Spinal cord (tissue), 10 donors: ENCODE measurements around the gene ADGRF3. TPM values are rescaled to one million over a fixed set of nuclear protein-coding genes. Genes with fewer than 3 reads are reported as not detected.
"Not testable (repeated sequence)": the region's sequence is repeated elsewhere in the genome, so short reads cannot be mapped to it uniquely, and the experiment has no call there.

Experiments used
- DNase-seq, 6 donors: peaks; one replicate each; pipeline versions ENCODE4 v3.0.0 to v3.0.0-alpha.2; 2013 to 2015; ENCODE audit warnings: low spot score in 6 of 6, low read depth in 4 of 6
- H3K27ac ChIP-seq: one replicate; pipeline ENCODE4 v1.5.1; 2013; ENCODE audit warnings: low read depth, low read length, control low read depth
- H3K27me3 ChIP-seq: one replicate; pipeline ENCODE4 v1.6.1; 2013; ENCODE audit warnings: low read length; ENCODE audit not compliant: control insufficient read depth, insufficient read depth
- H3K36me3 ChIP-seq: one replicate; pipeline ENCODE4 v1.6.1; 2013; ENCODE audit warnings: low read length; ENCODE audit not compliant: control insufficient read depth, insufficient read depth
- H3K4me1 ChIP-seq: one replicate; pipeline ENCODE4 v1.6.1; 2013; ENCODE audit warnings: low read length; ENCODE audit not compliant: control insufficient read depth, insufficient read depth
- H3K4me3 ChIP-seq: one replicate; pipeline ENCODE4 v1.5.1; 2013; ENCODE audit warnings: low read depth, low read length, control low read depth
- H3K9me3 ChIP-seq: one replicate; pipeline ENCODE4 v1.6.1; 2013; ENCODE audit warnings: low read length; ENCODE audit not compliant: control insufficient read depth, insufficient read depth
- WGBS: methylation state at CpG from one replicate; pipeline ENCODE4 v1.1.5; 2013; ENCODE audit warnings: missing lambda C conversion rate; ENCODE audit not compliant: insufficient coverage; 5-methylcytosine and 5-hydroxymethylcytosine counted together
- polyA plus RNA-seq, 2 donors: library from polyadenylated mRNA; unstranded; fragments of 120-200 nt; gene quantifications; one replicate each; pipeline ENCODE4 v1.2.1, GENCODE V29; 2013; ENCODE audit not compliant: insufficient read length in 2 of 2
- total RNA-seq, 2 donors: library from RNA; depleted of rRNA in 1 of 2; stranded (reverse); fragments of 120-200 nt in 1 of 2; fragments of >200 nt in 1 of 2; gene quantifications; one replicate each; pipeline versions ENCODE4 v1.2.3 to v1.2.4, GENCODE V29; 2013 to 2014
- donor health status: healthy.

The ADGRF3 gene
- total and polyA plus RNA-seq, 4 donors = 0.10 to 0.72 (median 0.35) TPM

DNA sequence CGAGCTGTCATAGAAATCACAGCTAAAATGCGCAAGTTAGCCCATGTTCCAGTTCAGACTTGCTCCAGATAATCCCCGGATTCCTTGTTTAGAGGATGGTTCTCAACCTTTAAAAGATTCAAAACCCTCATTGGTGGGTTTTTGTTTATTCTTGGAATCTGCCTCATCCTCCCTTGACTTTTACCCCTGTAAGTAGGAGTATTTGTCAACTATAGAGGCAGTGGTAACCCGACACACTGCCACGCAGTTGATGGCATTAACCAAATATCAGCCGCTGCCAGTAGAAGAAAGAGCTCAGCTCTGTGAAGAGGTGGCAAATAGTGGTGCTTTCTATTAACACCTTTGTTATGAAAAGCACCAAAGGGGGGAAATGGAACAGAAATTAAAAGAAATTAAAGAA lies 41.0 kb downstream of the ADGRF3 start:
- H3K27ac ChIP-seq = no peak overlapping the region
- peaks cover 2% of the 10 kb centered on the region for H3K4me1 ChIP-seq
- no peaks in the 10 kb centered on the region for H3K27me3 ChIP-seq
- H3K4me3 ChIP-seq = no peak overlapping the region
- H3K9me3 ChIP-seq = no peaks in the 10 kb centered on the region
- DNase-seq = no peak
- no CpG with 5 or more reads among the region's 6 CpGs for WGBS
- H3K36me3 ChIP-seq = no peaks in the 10 kb centered on the region

GRCh38 chr2:26305094-26305493 lies 41.5 kb downstream of the ADGRF3 start:
- H3K4me3 ChIP-seq, H3K9me3 ChIP-seq, DNase-seq, H3K27me3 ChIP-seq, H3K27ac ChIP-seq, H3K36me3 ChIP-seq, H3K4me1 ChIP-seq: not testable (repeated sequence)
- WGBS = no CpG with 5 or more reads among the region's 7 CpGs

GRCh38 chr2:26302846-26303245 lies 43.7 kb downstream of the ADGRF3 start:
- WGBS = 82% methylated on average over 6 of the region's 6 CpGs
- Histone ChIP-seq H3K36me3 (no peaks in the 10 kb centered on the region), H3K27ac (no peak overlapping the region), H3K4me1 (peaks cover 16% of the 10 kb centered on the region), H3K27me3 (peaks cover 3% of the 10 kb centered on the region), H3K9me3 (no peaks in the 10 kb centered on the region), H3K4me3 (no peak overlapping the region)
- no peak for DNase-seq

- H3K36me3 ChIP-seq = no peaks in the 10 kb centered on the region
- H3K9me3 ChIP-seq = no peaks in the 10 kb centered on the region
- peaks cover 3% of the 10 kb centered on the region for H3K27me3 ChIP-seq
- H3K4me1 ChIP-seq = peaks cover 16% of the 10 kb centered on the region
- H3K27ac ChIP-seq = peak overlapping the region; percentile 86
- WGBS = 22% methylated on average over 18 of the region's 22 CpGs
- H3K4me3 ChIP-seq = peak overlapping the region; percentile 69
- peak in 5 of 6 donors; percentile 5 to 46 (median 28) for DNase-seq
Measured at GRCh38 chr2:26300234-26300925, 46.2 kb downstream of the ADGRF3 start.

- DNase-seq = peak in 5 of 6 donors; percentile 15 to 66 (median 38)
Measured at GRCh38 chr2:26299471-26300101, 47.0 kb downstream of the ADGRF3 start.

GRCh38 chr2:26298638-26299393 lies 47.8 kb downstream of the ADGRF3 start:
- WGBS = 10% methylated on average over 30 of the region's 30 CpGs
- H3K27ac ChIP-seq = peak overlapping the region; percentile 86
- peak overlapping the region; percentile 69 for H3K4me3 ChIP-seq
- H3K27me3 ChIP-seq = peaks cover 3% of the 10 kb centered on the region
- peaks cover 16% of the 10 kb centered on the region for H3K4me1 ChIP-seq
- DNase-seq = peak in 5 of 6 donors; percentile 9 to 46 (median 40)
- no peaks in the 10 kb centered on the region for H3K36me3 ChIP-seq
- H3K9me3 ChIP-seq = no peaks in the 10 kb centered on the region

More at GRCh38 chr2:26299471-26300101, 47.0 kb downstream of the ADGRF3 start:
- WGBS = 1% methylated on average over 8 of the region's 9 CpGs
- Histone ChIP-seq H3K4me3 (peak overlapping the region; percentile 69), H3K27me3 (peaks cover 3% of the 10 kb centered on the region), H3K9me3 (no peaks in the 10 kb centered on the region), H3K4me1 (peaks cover 16% of the 10 kb centered on the region), H3K27ac (peak overlapping the region; percentile 86), H3K36me3 (no peaks in the 10 kb centered on the region)

GRCh38 chr2:26298286-26298637 lies 48.3 kb downstream of the ADGRF3 start:
- Histone ChIP-seq H3K9me3 (no peaks in the 10 kb centered on the region), H3K27ac (peak overlapping the region; percentile 86), H3K4me1 (peaks cover 16% of the 10 kb centered on the region), H3K27me3 (peaks cover 3% of the 10 kb centered on the region), H3K4me3 (peak overlapping the region; percentile 69), H3K36me3 (no peaks in the 10 kb centered on the region)
- peak in 2 of 6 donors; percentile 6 to 9 for DNase-seq
- 18% methylated on average over 17 of the region's 17 CpGs for WGBS

GRCh38 chr2:26297061-26297460 lies 49.5 kb downstream of the ADGRF3 start:
- H3K4me3 ChIP-seq = no peak overlapping the region
- H3K36me3 ChIP-seq = no peaks in the 10 kb centered on the region
- no peak for DNase-seq
- peaks cover 3% of the 10 kb centered on the region for H3K27me3 ChIP-seq
- peaks cover 16% of the 10 kb centered on the region for H3K4me1 ChIP-seq
- 80% methylated on average over 2 of the region's 3 CpGs for WGBS
- no peak overlapping the region for H3K27ac ChIP-seq
- H3K9me3 ChIP-seq = no peaks in the 10 kb centered on the region

DNA sequence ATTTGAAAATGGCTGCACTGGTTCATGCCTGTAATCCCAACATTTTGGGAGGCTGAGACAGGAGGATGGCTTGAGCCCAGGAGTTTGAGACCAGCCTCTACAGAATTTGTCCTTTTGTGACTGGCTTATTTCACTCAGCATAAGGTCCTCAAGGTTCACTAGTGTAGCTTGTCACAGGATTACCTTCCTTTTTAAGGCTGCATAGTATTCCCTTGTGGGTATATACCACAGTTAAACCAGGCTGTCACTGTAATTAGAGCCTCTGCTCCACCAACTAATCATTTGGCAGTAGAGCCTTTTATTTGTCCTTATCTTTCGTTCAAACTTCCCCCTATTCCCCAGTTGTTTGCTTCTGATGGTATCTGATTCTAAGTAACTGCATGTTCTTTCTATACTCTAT lies 51.1 kb downstream of the ADGRF3 start:
- Histone ChIP-seq H3K27ac (no peak overlapping the region), H3K9me3 (no peaks in the 10 kb centered on the region), H3K27me3 (peaks cover 3% of the 10 kb centered on the region), H3K4me3 (no peak overlapping the region), H3K36me3 (no peaks in the 10 kb centered on the region), H3K4me1 (peaks cover 14% of the 10 kb centered on the region)
- no CpG with 5 or more reads among the region's 1 CpG for WGBS
- no peak for DNase-seq
